Left ventricle myocardium superior (tissue), 1 donor: ENCODE data around the gene MARK3. TPM values are rescaled to one million over a fixed set of nuclear protein-coding genes. Genes with fewer than 3 reads are reported as not detected.
"Not testable (repeated sequence)": the region's sequence is repeated elsewhere in the genome, so short reads cannot be mapped to it uniquely, and the experiment has no call there.

Source experiments
- ATAC-seq: fragments of 200-7000 bp; cut with Tn5 transposase; one replicate; pipeline ENCODE4 v1.9.1; 2020; ENCODE audit warnings: mild to moderate bottlenecking, moderate library complexity
- DNase-seq: peaks from one replicate; pipeline ENCODE4 v3.0.0-alpha.2; 2020
- intact Hi-C: fragments of 100-400 bp; cut with micrococcal nuclease; formaldehyde crosslinking; loops from one replicate; pipeline ENCODE4 v1.11.0; 2022
- long read RNA-seq: library from polyadenylated mRNA; unstranded; transcript quantifications from one replicate; pipeline ENCODE4 v2.0.0, GENCODE V29; 2021
- total RNA-seq: library from RNA; stranded (reverse); fragmentation: NEBNext Ultra II Directional; extraction: Animal tissue kit (Norgen Biotek cat#: 25700); gene quantifications from one replicate; pipeline ENCODE4 v1.2.1, GENCODE V29; 2021
- donor health status: DM: no; HTN: yes; CAD: no; lungs with severe emphysema.

MARK3 gene
- total RNA-seq, result 127 TPM
- long read RNA-seq, transcript MARK3-205 (18 exons, 3,371 nt), result major isoform, 93 of 299 reads
- long read RNA-seq, partial matches to known transcripts, result 144 of 299 reads
- long read RNA-seq, other reads (novel, unspliced or antisense), result 61 of 299 reads

- intact Hi-C loops, result no loop called here
- peak; percentile 99 for DNase-seq
- peak; percentile 97 for ATAC-seq
Observed at GRCh38 chr14:103385152-103385928, at the start of gene MARK3. Gene MARK3 (plus strand): TSS chr14:103385415. CDS start chr14:103386030, 615 bp downstream.

- DNase-seq, result no peak
- intact Hi-C loops, result no loop called here
- ATAC-seq, result no peak
Observed at GRCh38 chr14:103336191-103336590, 49.0 kb upstream of the MARK3 start.

GRCh38 chr14:103337794-103338193, 47.4 kb upstream of the MARK3 start:
- ATAC-seq (no peak), DNase-seq (no peak)
- intact Hi-C loops, result no loop called here

GRCh38 chr14:103339561-103339960, 45.7 kb upstream of the MARK3 start:
- ATAC-seq, result no peak
- DNase-seq, result no peak
- intact Hi-C loops, result no loop called here

GRCh38 chr14:103340480-103341212, 44.6 kb upstream of the MARK3 start:
- DNase-seq (no peak), ATAC-seq (no peak)
- intact Hi-C loops, result no loop called here

GRCh38 chr14:103341250-103342129, 43.7 kb upstream of the MARK3 start:
- DNase-seq, result no peak
- no peak for ATAC-seq
- intact Hi-C loops, result no loop called here

- ATAC-seq (no peak), DNase-seq (no peak)
- intact Hi-C loops, result no loop called here
Observed at GRCh38 chr14:103343164-103343879, 41.9 kb upstream of the MARK3 start.

- ATAC-seq (no peak), DNase-seq (no peak)
- intact Hi-C loops, result no loop called here
Observed at GRCh38 chr14:103343905-103344797, 41.1 kb upstream of the MARK3 start.

GRCh38 chr14:103346286-103346685, 38.9 kb upstream of the MARK3 start:
- DNase-seq (no peak), ATAC-seq (no peak)
- intact Hi-C loops, result no loop called here

GRCh38 chr14:103347091-103347815, 38.0 kb upstream of the MARK3 start:
- intact Hi-C loops, result no loop called here

GRCh38 chr14:103348154-103348553, 37.1 kb upstream of the MARK3 start:
- DNase-seq, result no peak
- intact Hi-C loops, result no loop called here
- no peak for ATAC-seq

More at GRCh38 chr14:103347091-103347815, 38.0 kb upstream of the MARK3 start:
- ATAC-seq (no peak), DNase-seq (peak; percentile 38)

GRCh38 chr14:103349982-103350381, 35.2 kb upstream of the MARK3 start:
- DNase-seq (no peak), ATAC-seq (no peak)
- intact Hi-C loops, result no loop called here

- ATAC-seq, result no peak
- no peak for DNase-seq
- intact Hi-C loops, result no loop called here
Observed at GRCh38 chr14:103353362-103353761, 31.9 kb upstream of the MARK3 start.

GRCh38 chr14:103354141-103354540, 31.1 kb upstream of the MARK3 start:
- ATAC-seq, result no peak

GRCh38 chr14:103356024-103356682, 29.1 kb upstream of the MARK3 start:
- intact Hi-C loops, result no loop called here
- DNase-seq, result no peak
- peak; percentile 43 for ATAC-seq

More at GRCh38 chr14:103354141-103354540, 31.1 kb upstream of the MARK3 start:
- intact Hi-C loops, result no loop called here
- no peak for DNase-seq

GRCh38 chr14:103357552-103357951, 27.7 kb upstream of the MARK3 start:
- DNase-seq, intact Hi-C loops, ATAC-seq: not testable (repeated sequence)

- intact Hi-C loops, result no loop called here
- no peak for ATAC-seq
- DNase-seq, result no peak
Observed at GRCh38 chr14:103360548-103360947, 24.7 kb upstream of the MARK3 start.
